Measurements from ENCODE around the gene XPO1.
"Not testable (repeated sequence)": the region's sequence is repeated elsewhere in the genome, so short reads cannot be mapped to it uniquely, and the experiment has no call there.

Gene XPO1

DNA sequence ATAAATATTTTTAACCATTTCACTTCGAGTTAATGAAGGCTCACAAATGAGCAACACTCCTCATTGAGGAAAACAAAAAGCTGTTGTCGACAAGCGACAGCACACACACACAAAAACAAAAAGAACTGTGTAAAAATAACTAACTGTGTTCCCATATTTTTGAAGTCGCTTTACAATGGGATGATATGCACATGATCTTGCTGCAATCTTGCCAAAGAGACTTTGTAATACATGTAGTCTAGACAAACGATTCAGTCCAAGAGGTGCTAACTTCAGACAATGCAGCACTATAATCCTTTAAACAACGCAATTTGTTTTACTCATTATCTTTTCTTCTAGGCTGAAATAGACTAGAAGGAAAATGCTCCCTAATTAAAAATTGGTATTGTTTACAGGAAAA lies 60.1 kb downstream of the XPO1 start:
- Histone ChIP-seq H3K9ac (ENCODE audit: low read depth, low read length) (no peak overlapping the region), H3K27me3 (ENCODE audit: control insufficient read depth, insufficient read depth, low read length) (no peaks in the 10 kb centered on the region), H3K36me3 (ENCODE audit: insufficient read depth, low read length) (peaks cover 52% of the 10 kb centered on the region), H3K4me2 (ENCODE audit: low read length) (no peak overlapping the region), H3K9me3 (replicated peaks; ENCODE audit: low read length) (no peaks in the 10 kb centered on the region), H3K4me1 (ENCODE audit: control insufficient read depth, insufficient read depth, low read length) (no peaks in the 10 kb centered on the region), H3K4me3 (ENCODE audit: low read length) (no peak overlapping the region)

GRCh38 chr2:61476929-61477589 lies 61.1 kb downstream of the XPO1 start:
- H3K36me3 ChIP-seq (ENCODE audit: insufficient read depth, low read length), result peaks cover 42% of the 10 kb centered on the region
- H3K4me2 ChIP-seq (ENCODE audit: low read length); H3K4me1 ChIP-seq (ENCODE audit: control insufficient read depth, insufficient read depth, low read length): not testable (repeated sequence)

DNA sequence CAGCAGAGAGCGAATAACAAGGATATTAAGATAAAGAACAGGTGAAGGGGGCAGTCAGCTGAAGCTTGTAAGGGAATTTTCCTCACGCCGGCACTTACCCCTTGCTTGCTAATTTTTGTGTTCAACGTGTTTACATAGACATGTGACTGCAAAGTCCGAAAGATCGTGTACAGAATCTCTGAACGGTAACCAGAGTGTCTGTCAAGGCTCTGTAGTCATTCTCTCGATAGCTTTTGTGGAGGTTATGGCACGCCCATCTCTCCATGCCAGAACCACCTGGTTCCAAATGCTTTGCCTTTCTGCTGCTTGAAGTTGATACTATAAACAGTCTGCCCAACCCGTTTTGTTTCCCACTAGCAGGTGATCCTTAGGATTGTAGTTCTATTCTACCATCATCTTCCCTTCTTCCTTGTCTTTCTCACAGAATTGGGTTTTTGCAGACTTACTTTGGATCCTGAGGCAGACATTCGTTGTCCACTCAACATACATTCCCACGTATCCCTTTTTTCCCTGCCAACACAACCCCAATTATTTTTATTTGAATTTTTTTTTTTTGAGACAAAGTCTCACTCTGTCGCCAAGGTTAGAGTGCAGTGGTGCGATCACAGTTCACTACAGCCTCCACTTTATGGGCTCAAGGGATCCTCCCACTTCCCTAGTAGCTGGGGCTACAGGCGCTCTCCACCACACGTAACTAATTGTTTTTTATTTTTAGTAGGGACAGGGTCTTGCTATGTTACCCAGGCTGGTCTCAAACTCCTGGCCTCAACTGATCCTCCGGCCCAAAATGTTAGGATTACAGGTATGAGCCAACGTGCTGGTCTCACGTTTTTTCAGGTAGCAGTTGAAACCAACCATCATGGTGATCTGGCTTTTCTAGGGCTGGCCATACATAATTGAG lies 66.0 kb downstream of the XPO1 start:
- peak overlapping the region; percentile 79 for H3K4me2 ChIP-seq (ENCODE audit: low read length)
- peak overlapping the region; percentile 75 for H3K4me3 ChIP-seq (ENCODE audit: low read length)
- peaks cover 15% of the 10 kb centered on the region for H3K4me1 ChIP-seq (ENCODE audit: control insufficient read depth, insufficient read depth, low read length)
- peak overlapping the region; percentile 98 for H3K9ac ChIP-seq (ENCODE audit: low read depth, low read length)
- H3K9me3 ChIP-seq (replicated peaks; ENCODE audit: low read length), result no peaks in the 10 kb centered on the region
- H3K27me3 ChIP-seq (ENCODE audit: control insufficient read depth, insufficient read depth, low read length), result no peaks in the 10 kb centered on the region
- peaks cover 14% of the 10 kb centered on the region for H3K36me3 ChIP-seq (ENCODE audit: insufficient read depth, low read length)

More at GRCh38 chr2:61476929-61477589, 61.1 kb downstream of the XPO1 start:
- not testable (repeated sequence) for H3K9ac ChIP-seq (ENCODE audit: low read depth, low read length); H3K27me3 ChIP-seq (ENCODE audit: control insufficient read depth, insufficient read depth, low read length); H3K4me3 ChIP-seq (ENCODE audit: low read length); H3K9me3 ChIP-seq (replicated peaks; ENCODE audit: low read length)

DNA sequence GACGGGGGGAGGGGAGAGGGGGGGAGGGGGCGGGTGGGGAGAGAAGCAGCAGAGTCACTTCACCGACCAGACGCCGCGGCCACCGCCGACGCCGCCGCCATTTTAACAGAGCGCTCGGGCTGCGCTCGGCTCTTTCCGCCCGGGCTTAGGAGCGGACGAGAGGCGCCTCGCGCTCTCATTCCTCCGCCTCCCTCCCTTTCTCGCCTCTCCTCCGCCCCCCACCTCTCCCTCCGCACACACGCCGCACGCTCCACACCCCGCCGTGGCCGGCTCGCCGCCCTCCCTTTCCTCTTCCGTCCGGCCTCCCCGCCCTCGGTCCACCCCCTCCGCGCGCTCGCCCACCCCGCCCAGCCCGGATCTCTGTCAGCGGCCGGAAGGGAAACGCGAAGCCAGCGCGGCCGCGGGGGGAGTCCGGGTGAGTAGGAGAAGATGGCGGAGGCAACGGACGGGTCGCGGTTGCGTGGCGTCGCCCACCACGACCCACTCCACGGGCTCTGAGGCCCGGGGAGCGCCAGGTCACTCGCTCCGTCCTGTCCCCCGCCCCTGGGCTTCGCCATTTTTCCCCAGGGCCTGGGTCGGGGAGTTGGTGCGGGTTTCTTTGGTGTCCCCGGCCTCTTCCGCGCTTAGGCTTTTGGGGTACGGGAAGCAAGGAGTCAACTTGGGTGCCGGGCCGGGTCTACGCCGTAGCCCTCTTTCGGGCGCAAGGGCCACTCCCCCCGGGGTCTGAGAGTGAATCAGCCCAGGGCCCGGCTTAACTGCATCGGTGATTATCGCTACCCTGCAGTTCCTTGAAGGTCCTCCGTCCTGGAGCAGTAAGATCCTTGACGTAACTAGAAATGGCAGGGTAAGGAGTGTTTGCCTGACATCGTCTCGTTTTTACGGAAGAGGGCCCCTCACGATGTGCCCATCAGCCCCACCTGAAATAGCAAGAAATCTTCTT lies 66.9 kb downstream of the XPO1 start, which contains the start of gene USP34:
USP34 (minus strand) TSS at position 123 of the 940 bp plus-strand sequence. CDS start 395 bp downstream, outside the sequence.
- no peaks in the 10 kb centered on the region for H3K27me3 ChIP-seq (ENCODE audit: control insufficient read depth, insufficient read depth, low read length)
- peak within 1 kb of the TSS; percentile 98 for H3K9ac ChIP-seq (ENCODE audit: low read depth, low read length)
- peak within 1 kb of the TSS; percentile 75 for H3K4me3 ChIP-seq (ENCODE audit: low read length)
- H3K4me2 ChIP-seq (ENCODE audit: low read length), result peak within 1 kb of the TSS; percentile 85
- H3K9me3 ChIP-seq (replicated peaks; ENCODE audit: low read length), result no peaks in the 10 kb centered on the region
- H3K36me3 ChIP-seq (ENCODE audit: insufficient read depth, low read length), result peaks cover 9% of the 10 kb centered on the region
- H3K4me1 ChIP-seq (ENCODE audit: control insufficient read depth, insufficient read depth, low read length), result peaks cover 15% of the 10 kb centered on the region

GRCh38 chr2:61470122-61470951 lies 67.8 kb downstream of the XPO1 start:
- Histone ChIP-seq H3K4me1 (ENCODE audit: control insufficient read depth, insufficient read depth, low read length) (peaks cover 15% of the 10 kb centered on the region), H3K36me3 (ENCODE audit: insufficient read depth, low read length) (peaks cover 5% of the 10 kb centered on the region), H3K4me3 (ENCODE audit: low read length) (peak overlapping the region; percentile 75), H3K4me2 (ENCODE audit: low read length) (peak overlapping the region; percentile 85), H3K9ac (ENCODE audit: low read depth, low read length) (peak overlapping the region; percentile 95), H3K9me3 (replicated peaks; ENCODE audit: low read length) (no peaks in the 10 kb centered on the region), H3K27me3 (ENCODE audit: control insufficient read depth, insufficient read depth, low read length) (no peaks in the 10 kb centered on the region)

DNA sequence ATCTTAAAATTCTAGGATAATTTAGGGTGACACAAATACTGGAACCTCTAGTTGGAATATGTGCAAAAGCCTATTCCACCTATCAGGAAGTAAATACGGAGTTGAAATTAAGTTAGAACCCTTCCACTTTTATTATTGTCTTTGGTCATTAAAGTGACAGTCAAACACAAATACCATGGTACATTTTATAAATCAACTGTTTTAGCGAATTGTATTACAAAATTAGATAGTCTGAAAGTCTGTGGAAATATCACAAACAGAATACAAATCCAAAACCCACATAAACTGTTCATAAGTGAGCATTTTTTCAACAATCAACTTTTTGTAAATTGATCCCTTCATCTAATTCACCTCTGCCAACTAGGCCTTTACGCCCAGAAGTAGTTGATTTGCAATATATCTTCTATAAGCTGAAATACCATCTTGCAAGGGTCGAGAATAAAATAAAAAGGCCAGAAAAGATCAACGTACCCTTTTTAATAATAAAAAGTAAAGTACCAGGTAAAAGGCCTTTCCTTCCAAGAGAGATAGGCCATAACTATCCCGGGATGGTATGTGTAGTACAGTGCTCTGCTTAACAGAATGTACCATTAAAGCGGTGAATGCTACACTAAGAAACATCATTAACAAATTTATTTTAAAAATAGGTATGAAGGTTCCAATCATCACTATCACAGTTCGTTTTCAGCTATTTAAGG lies 68.6 kb downstream of the XPO1 start:
- Histone ChIP-seq H3K4me1 (ENCODE audit: control insufficient read depth, insufficient read depth, low read length) (peaks cover 15% of the 10 kb centered on the region), H3K27me3 (ENCODE audit: control insufficient read depth, insufficient read depth, low read length) (no peaks in the 10 kb centered on the region), H3K9ac (ENCODE audit: low read depth, low read length) (peak overlapping the region; percentile 95), H3K4me2 (ENCODE audit: low read length) (peak overlapping the region; percentile 85), H3K4me3 (ENCODE audit: low read length) (peak overlapping the region; percentile 75), H3K9me3 (replicated peaks; ENCODE audit: low read length) (no peaks in the 10 kb centered on the region), H3K36me3 (ENCODE audit: insufficient read depth, low read length) (peaks cover 5% of the 10 kb centered on the region)

GRCh38 chr2:61468231-61468630 lies 69.9 kb downstream of the XPO1 start:
- not testable (repeated sequence) for H3K9ac ChIP-seq (ENCODE audit: low read depth, low read length); H3K4me3 ChIP-seq (ENCODE audit: low read length); H3K27me3 ChIP-seq (ENCODE audit: control insufficient read depth, insufficient read depth, low read length); H3K9me3 ChIP-seq (replicated peaks; ENCODE audit: low read length); H3K36me3 ChIP-seq (ENCODE audit: insufficient read depth, low read length)
- peaks cover 15% of the 10 kb centered on the region for H3K4me1 ChIP-seq (ENCODE audit: control insufficient read depth, insufficient read depth, low read length)
- peak overlapping the region; percentile 85 for H3K4me2 ChIP-seq (ENCODE audit: low read length)

DNA sequence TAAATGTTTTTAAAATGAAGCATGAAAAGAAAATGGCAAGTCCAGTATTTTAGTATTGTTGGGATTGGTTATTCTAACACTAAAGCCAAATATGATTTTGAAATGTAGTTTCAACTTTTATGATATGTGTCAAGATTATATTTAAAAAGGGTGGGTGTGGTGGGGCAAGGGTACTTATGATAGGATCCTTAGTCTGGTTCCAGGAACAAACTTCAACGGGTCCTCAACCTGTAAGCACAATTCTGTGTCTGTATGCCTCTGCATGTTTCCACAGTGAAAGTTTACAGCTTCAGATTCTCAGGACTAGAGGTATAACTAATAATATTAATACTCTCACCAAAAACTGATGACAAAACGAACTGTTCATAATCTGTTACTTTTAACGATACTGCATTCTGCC lies 73.1 kb downstream of the XPO1 start:
- Histone ChIP-seq H3K36me3 (ENCODE audit: insufficient read depth, low read length) (peaks cover 5% of the 10 kb centered on the region), H3K27me3 (ENCODE audit: control insufficient read depth, insufficient read depth, low read length) (no peaks in the 10 kb centered on the region), H3K4me2 (ENCODE audit: low read length) (no peak overlapping the region), H3K4me1 (ENCODE audit: control insufficient read depth, insufficient read depth, low read length) (peaks cover 15% of the 10 kb centered on the region), H3K4me3 (ENCODE audit: low read length) (no peak overlapping the region), H3K9me3 (replicated peaks; ENCODE audit: low read length) (no peaks in the 10 kb centered on the region), H3K9ac (ENCODE audit: low read depth, low read length) (no peak overlapping the region)

GRCh38 chr2:61463769-61464475 lies 74.2 kb downstream of the XPO1 start:
- Histone ChIP-seq H3K36me3 (ENCODE audit: insufficient read depth, low read length) (peaks cover 5% of the 10 kb centered on the region), H3K4me3 (ENCODE audit: low read length) (no peak overlapping the region), H3K4me1 (ENCODE audit: control insufficient read depth, insufficient read depth, low read length) (peaks cover 20% of the 10 kb centered on the region), H3K9ac (ENCODE audit: low read depth, low read length) (no peak overlapping the region), H3K27me3 (ENCODE audit: control insufficient read depth, insufficient read depth, low read length) (no peaks in the 10 kb centered on the region), H3K9me3 (replicated peaks; ENCODE audit: low read length) (no peaks in the 10 kb centered on the region), H3K4me2 (ENCODE audit: low read length) (no peak overlapping the region)

DNA sequence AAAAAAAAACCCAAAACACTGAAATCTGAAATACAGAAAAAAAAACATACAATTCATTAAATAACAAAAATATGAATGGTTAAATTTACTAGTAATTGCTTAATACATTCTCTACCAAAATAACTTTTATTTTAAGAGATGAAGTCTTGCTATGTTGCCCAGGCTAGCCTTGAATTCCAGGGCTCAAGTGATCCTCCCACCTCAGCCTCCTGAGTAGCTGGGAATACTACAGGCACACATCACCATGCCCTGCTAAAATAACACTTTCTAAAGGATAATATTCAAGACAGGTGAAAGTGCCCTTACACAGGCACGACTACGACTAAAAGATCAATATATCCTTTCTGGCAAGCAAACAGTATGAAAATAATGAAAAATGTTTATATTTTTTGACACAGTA lies 76.8 kb downstream of the XPO1 start:
- Histone ChIP-seq H3K4me3 (ENCODE audit: low read length) (no peak overlapping the region), H3K4me2 (ENCODE audit: low read length) (no peak overlapping the region), H3K36me3 (ENCODE audit: insufficient read depth, low read length) (no peaks in the 10 kb centered on the region), H3K4me1 (ENCODE audit: control insufficient read depth, insufficient read depth, low read length) (peaks cover 15% of the 10 kb centered on the region), H3K27me3 (ENCODE audit: control insufficient read depth, insufficient read depth, low read length) (no peaks in the 10 kb centered on the region), H3K9me3 (replicated peaks; ENCODE audit: low read length) (no peaks in the 10 kb centered on the region), H3K9ac (ENCODE audit: low read depth, low read length) (no peak overlapping the region)

Data from skeletal muscle satellite cell (primary cell).